Right renal pelvis (tissue), 4 donors: ENCODE measurements around the gene SCYGR1. TPM values are rescaled to one million over a fixed set of nuclear protein-coding genes. Genes with fewer than 3 reads are reported as not detected.
A peak's percentile ranks its signal among the peaks of the same experiment; 100 is the strongest.
"Not testable (repeated sequence)": the region's sequence is repeated elsewhere in the genome, so short reads cannot be mapped to it uniquely, and the experiment has no call there.

Experiments
- DNase-seq, 4 donors: peaks; one replicate each; pipeline ENCODE4 v3.0.0-alpha.2; 2013; ENCODE audit warnings: low read depth in 4 of 4, low spot score in 3 of 4, missing footprints in 1 of 4
- polyA plus RNA-seq, 4 donors: library from polyadenylated mRNA; unstranded; fragments of 120-200 nt; gene quantifications; one replicate each; pipeline ENCODE4 v1.2.1, GENCODE V29; 2013; ENCODE audit not compliant: insufficient read length in 4 of 4

Gene SCYGR1
- polyA plus RNA-seq, 4 donors, result not detected

DNA sequence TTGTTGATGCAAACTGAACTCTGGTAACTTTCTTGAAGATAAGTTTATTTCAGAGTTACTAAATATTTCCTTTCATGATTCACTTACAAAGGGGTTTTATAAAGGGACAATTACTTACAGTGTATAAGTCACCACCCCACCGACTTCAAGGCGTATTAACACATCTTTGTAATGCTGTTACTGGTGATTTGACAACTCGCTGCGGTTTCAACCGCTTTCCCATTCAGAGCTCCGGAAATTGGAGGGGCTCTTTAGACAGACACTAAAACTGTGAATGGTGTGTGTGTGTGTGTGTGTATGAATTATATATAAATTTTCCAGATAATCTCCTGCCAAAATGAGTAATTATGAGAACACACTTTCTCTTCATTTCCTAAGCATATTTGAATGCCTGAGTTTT is 13.6 kb downstream of the SCYGR1 start:
- no peak for DNase-seq

DNA sequence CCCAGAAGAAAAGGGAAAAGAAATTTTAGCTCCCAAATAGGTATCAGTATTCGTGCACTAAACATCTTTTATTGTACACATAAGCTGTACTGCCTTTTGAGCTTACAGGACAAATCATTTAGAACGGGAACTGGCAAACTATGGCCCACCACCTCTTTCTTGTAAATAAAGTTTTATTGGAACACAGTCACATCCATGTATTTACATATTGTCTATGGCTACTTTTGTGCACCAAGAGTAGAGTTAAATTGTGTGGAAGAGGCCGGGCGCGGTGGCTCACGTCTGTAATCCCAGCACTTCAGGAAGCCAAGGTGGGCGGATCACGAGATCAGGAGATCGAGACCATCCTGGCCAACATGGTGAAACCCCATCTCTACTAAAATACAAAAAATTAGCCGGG is 14.4 kb downstream of the SCYGR1 start:
- DNase-seq, result no peak

DNA sequence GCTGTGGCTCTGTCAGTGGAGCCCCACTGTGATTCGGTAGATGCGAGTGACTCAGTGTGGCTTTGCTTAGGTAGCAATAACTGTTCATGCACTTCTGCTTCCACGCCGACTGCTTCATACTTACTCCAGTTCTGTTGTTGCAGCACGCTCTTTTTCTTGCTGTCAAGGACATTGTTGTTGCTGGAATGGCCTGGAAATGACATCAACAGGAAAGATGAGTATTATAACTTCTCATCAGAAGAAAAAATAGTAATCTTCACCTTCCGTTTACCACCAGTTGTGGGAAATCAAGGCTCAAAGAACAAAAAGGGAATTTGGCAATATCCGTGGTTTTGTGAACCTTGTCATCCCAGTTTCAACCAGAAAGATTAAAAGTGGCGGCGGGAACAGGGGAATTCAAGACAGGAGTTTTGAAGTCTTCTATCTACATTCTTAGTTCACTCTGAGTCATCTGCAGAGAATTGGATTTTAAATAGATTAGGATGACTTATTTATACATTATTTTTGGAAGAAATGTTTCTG is 16.9 kb downstream of the SCYGR1 start:
- DNase-seq, result no peak

DNA sequence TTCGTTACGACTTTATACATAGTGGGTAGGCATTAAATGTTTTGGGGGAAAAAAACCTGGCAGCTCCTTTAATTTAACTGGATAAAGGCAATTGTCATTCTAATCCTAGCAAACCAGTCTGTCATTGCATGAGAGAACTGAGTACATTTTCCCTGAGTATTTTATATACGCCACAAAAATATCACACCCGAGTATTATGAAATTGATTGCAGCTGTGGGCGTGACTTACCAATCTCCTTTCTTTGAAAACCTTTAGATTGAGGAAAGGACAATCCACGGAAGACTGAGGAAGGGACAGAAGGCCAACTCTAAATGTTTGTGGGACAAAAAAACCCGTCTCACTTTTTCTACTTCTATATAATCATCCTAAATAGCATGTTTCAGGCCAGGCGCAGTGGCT is 17.7 kb downstream of the SCYGR1 start:
- no peak for DNase-seq

DNA sequence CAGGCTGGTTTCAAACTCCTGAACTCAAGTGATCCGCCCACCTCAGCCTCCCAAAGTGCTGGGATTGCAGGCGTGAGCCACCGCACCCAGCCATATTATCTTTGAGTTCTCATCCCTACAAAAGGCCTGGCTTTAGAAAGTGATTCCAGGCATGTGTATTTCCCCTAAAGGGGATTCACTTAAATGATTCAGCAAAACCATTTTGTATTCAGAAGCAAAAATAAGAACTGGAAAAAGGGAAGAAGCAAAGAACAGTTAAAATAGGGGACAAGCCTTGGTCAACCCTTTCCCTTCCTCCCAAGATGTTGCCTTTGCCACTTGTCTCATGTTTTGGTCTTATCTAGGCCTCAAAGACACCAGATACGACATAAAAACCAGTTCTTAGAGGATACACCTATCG is 19.2 kb downstream of the SCYGR1 start:
- no peak for DNase-seq

DNA sequence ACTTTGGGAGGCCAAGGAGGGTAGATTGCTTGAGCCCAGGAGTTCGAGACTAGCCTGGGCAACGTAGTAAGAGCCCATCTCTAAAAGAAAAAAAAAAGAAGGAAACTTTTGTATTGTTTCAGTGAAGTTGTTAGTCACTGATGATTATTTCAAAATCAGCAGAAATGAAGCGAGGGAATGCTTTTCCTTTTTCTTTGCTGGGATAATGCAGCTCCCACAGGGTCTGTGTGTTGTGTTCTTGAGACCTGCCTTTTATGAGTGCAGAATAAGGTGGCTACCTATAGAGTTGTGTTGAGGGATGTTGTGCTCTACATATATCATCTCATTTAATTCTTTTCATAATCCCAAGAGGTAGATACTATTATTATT is 20.3 kb downstream of the SCYGR1 start:
- DNase-seq, result no peak

DNA sequence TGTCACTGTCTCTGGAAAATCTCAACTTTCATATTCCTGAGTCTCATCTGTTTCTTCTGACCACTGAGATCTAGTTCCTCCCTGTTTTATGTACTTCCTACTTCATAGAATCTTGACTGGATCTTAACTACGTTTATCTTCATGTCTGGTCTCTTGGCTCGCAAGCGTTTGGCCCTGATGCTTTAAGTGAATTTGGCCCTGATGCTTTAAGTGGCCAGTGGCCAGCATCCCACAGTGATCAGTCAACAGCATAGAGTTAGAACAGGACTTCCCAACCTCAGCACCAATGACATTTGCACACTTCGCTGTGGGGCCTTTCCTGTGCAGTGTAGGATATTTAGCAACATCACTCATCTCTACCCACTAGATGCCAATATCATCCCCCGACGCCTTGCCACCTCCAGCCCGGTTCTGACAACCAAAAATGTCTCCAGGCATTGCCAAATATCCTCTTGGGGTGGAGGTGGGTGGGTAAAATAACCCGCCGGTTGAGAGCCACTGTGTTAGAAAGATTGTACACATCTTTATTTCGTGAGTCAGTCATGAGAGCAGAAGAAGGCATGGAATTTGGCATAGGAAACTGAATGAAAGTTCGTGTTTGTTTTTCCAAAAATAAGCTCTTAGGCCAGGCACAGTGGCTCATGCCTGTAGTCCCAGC is 20.9 kb downstream of the SCYGR1 start:
- no peak for DNase-seq

DNA sequence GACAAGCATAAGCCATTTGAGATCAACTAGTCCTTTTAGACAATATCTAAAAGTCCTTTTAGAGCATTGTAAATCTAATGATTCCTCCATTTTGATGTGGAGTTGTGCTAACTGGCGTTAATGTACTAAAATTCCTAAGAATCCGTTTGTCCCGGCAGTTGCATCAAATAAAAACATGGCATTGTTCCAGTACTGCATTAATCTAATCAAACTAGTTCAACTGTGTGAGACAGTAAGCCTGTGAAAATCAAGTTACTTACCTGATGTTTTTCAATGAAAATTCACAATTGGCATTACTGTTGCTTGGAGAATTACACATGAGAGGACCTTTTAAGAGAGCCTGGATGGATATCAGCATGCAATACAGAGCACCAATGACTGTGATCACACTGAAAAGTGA is 21.9 kb downstream of the SCYGR1 start:
- DNase-seq, result no peak

DNA sequence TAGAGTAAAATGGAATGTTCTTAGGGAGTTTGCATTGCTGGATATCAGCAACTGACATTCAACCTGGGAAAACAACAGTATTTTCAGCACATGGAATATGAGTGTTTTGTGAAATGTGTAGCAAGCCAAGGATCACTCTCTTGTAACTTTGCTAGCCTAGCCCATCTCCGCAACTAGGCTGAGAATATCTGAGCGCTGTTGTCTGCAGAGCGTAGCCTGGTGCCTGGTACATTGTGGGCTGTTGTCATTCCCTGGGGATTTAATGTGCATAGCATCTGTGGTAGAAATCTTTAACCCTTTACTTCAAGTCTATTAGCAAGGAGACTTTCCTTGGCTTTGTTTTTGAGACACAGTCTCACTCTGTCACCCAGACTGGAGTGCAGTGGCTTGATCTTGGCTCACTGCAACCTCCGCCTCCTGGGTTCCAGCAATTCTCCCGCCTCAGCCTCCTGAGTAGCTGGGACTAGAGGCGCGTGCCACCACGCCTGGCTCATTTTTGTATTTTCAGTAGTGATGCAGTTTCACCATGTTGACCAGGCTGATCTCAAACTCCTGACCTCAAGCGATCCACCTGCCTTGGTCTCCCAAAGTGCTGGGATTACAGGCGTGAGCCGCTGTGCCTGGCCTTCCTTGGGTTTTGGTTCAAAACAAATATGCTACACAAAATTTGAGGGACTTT is 23.0 kb downstream of the SCYGR1 start:
- not testable (repeated sequence) for DNase-seq

DNA sequence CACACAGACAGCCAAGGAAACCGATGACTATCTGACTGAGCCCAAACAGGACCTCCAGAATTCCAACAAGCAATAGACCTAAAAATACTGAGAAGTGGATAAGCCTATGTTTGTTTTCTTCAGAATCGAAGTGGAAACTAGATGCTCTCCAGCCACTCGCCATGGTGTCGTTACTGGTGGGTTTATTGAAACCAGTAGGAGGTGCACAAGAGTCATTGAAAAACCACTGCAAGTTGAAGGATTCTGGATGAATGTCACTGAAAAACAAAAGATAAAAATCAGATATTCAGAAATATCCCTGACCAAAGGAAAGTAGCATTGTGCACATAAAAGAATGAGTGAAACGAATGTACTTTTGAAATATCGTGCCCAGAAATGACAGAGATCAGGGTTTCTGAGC is 24.0 kb downstream of the SCYGR1 start:
- DNase-seq, result no peak

DNA sequence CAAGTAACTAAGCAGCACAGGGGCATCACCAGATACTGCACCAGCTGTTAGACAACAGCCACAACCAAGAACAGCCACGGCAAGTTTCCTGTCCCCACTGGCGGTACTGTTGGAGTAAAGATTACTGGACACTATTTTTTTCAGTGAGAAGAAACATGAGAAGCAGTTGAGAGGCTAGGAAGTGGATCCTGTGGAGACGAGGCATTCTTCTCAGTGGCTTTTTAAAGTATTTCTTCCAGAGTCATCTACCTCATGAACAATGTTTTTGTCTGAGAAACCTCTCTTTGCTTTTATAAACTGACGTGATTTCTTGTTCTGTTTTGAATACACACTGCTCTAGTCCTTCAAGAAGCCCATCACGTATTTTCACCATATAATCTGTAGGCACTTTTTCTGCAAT is 27.4 kb downstream of the SCYGR1 start:
- no peak for DNase-seq

DNA sequence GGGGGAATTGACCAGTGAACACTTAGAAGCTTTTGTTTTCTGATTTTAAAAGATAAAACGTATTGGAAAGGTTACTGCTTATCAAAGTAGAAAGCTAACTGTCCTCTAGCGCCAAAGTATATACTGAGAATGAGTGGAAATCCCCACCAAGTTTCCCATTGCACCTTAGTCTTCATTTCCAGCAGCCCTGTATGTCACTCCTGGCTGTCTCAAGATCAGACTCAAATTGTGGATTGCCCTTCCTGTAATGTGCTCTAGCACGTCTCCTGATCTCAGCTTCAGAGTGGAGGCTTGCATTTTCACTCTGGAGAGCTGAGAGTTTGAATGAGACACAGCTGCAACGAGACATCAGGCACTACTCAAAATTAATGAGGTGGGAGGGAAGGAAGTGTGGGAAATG is 36.1 kb downstream of the SCYGR1 start:
- DNase-seq, result no peak

DNA sequence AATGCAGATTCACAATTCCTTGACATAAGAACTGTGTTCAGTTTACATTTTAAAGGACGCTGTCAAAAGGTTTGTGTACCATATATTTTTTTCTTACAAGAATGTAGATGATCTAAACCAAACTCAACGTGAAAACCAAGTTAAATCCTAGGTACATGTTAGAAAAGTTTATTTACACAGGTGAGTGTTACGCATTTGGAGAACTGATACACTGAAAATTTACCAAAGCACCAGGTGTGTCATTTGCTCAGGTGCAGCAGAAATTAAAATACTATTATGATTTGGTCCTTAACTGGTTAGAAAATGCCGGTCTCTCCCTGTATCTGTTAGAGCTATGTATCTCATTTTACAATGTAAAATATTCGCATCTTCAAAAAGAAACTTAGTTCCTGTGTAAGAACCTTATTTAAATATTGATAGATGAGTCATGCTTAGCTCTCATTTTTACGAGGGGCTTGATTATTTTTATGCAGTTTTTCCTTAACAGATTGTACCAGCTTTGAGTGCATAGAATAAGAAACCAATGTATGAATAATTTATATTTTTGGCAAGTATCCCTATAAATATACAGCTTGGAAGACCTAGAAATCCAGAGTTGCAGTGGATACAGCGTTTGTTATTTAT is 37.6 kb downstream of the SCYGR1 start:
- DNase-seq, result no peak

DNA sequence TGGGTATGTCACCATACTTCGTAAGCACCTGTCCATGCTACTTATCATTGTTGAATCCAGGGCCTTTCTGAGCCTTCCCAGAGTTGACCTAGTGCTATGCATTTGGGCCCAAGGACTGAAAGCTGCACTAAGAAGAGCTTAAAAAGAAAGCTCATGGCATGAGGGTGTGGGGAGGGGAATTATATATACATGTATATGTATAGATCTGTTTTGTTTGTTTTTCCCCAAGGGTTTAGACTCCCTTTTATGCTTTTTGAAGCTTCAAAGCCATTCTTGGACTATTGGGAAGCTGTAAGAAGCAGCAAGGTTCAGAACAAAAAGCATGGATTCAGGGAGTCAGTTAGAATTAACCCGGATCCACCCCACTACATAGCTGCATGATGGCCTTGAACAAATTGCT is 39.4 kb downstream of the SCYGR1 start:
- no peak for DNase-seq

DNA sequence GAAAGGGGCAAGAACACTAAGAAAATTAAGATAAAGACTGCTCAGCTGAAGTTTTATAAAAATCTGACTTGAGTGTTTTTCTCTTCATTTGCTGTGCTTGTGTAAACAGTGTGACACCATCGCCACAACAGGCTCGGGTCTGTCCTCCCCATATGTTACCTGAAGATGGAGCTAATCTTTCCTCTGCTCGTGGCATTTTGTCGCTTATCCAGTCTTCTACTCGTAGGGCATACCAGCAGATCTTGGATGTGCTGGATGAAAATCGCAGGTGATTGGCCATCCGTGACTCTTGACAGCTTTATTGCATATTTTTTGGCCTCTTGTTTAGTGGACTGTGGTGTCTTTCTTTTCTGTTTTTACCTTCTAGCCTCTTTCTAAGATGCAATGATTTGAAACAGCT is 40.6 kb downstream of the SCYGR1 start:
- DNase-seq, result no peak

DNA sequence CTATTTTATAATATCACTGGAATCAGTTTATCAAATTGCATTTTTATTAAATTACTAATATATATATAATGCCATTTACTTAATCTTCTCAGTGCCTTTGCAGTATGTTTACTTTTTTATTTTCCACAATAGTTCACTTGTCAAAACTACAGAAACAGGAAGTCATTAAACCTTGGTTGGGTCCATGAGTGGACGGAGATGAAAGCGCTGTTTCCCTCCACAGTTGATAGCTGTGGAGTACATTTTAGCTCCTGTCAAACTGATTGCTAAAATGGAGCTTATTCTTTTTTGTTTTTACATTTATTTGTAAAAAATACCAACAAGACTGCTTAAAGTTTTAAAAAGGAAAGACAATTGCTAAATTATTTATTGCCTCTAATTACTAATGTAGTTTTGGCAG is 43.5 kb downstream of the SCYGR1 start:
- no peak for DNase-seq

DNA sequence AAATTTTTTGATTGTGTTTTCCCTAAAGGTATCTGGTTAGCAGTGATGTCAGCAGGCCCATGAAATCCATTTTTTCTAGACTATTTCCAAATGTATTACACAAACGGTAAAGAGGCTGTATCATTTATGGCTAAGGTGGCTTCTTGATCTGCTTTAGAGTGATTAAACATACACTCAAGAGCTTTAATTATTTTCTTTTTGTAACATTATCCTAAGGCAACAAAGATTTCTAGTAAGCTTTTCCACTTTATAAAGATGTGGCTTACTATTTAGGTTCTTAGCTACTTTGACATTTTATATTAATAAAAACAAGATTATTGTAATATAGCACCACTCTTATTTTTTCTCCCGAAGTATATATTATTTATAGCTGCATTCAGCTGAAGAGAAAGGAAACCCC is 46.2 kb downstream of the SCYGR1 start:
- DNase-seq, result no peak

DNA sequence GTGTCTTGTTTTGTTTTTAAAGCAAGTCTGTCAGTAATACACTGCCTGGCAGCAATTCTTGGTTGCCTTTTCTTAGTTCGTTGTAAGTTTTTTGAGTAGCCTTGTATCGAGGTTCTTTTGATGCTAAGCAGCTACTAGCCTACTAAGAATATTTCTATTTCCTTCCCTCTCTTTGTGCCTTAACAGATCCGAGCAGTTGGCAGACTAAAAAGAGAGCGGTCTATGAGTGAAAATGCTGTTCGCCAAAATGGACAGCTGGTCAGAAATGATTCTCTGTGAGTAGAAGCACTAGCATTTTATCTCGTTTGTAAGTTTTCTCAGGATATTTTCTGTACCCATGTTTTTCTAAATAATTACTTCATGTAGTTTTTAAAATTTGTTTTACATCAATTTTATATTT is 47.6 kb downstream of the SCYGR1 start:
- DNase-seq, result no peak

DNA sequence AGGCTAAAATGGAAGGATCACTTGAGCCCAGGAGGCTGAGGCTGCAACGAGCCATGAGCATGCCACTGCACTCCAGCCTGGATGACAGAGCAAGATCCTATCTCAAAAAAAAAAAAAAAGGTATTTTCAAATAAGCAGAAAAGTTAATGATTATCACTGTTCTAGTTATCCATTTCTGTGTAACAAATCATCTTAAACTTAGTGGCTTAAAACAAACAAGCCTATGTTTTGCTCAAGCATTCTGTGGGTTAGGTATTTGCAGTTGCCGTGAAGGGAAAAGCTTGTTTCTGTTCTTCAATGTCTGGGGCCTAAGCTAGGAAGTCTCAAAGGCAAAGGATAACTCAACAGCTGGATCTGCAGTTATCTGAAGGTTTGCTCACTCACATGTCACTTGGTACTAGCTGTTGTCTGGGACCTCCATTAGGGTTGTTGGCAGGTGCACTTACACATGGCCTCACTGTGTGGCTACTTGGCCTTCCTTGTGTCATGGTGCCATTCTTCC is 48.6 kb downstream of the SCYGR1 start:
- DNase-seq, result peak in 1 of 4 donors; percentile 36
